ENCODE data around the gene AGAP1.

Gene AGAP1

GRCh38 chr2:235698491-235698890 lies 204.6 kb downstream of the AGAP1 start:
- ChIA-PET POLR2A (interaction anchor here (0.6 kb wide), 1 partner anchor 1047 kb away, joined by 5 read pairs; no protein-coding TSS in a partner anchor), CTCF (interaction anchor here (1.3 to 1.8 kb wide), 3 partner anchors 9 to 76 kb away, joined by 3 to 6 read pairs (median 4); no protein-coding TSS in a partner anchor)
- TF ChIP-seq, protein P1, sequence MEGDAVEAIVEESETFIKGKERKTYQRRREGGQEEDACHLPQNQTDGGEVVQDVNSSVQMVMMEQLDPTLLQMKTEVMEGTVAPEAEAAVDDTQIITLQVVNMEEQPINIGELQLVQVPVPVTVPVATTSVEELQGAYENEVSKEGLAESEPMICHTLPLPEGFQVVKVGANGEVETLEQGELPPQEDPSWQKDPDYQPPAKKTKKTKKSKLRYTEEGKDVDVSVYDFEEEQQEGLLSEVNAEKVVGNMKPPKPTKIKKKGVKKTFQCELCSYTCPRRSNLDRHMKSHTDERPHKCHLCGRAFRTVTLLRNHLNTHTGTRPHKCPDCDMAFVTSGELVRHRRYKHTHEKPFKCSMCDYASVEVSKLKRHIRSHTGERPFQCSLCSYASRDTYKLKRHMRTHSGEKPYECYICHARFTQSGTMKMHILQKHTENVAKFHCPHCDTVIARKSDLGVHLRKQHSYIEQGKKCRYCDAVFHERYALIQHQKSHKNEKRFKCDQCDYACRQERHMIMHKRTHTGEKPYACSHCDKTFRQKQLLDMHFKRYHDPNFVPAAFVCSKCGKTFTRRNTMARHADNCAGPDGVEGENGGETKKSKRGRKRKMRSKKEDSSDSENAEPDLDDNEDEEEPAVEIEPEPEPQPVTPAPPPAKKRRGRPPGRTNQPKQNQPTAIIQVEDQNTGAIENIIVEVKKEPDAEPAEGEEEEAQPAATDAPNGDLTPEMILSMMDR (IDR thresholded peaks at IDR 0.05; ENCODE audit: control extremely low read depth, extremely low read depth, low read depth, missing control alignments) = no peak
- no peak for DNase-seq (ENCODE audit: extremely low spot score)

DNA sequence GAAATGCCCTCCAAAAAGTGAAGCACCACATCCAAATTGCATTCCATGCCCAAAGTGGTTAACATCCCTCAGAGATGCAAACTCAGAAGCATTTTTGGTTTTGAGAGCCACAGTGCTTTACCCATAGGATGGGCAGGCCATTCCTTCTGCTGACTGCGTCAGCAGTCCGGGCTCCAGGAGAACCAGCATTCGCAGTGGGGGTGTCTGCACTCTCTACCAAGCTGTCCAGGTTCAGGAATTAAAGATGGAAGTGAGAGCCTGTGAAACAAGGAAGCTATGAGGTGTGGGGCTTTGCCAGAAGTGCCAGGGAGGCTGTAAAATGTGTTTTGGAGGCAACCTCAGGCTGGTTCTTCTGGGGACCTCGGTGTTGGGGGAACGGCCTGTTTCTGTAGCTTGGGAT lies 205.7 kb downstream of the AGAP1 start:
- TF ChIP-seq, protein P1 (IDR thresholded peaks at IDR 0.05; ENCODE audit: control extremely low read depth, extremely low read depth, low read depth, missing control alignments) = no peak
- ChIA-PET CTCF (interaction anchor here (1.8 kb wide), 1 partner anchor 14 kb away, joined by 6 read pairs; no protein-coding TSS in a partner anchor), POLR2A (no interaction called here)
- DNase-seq (ENCODE audit: extremely low spot score) = no peak

DNA sequence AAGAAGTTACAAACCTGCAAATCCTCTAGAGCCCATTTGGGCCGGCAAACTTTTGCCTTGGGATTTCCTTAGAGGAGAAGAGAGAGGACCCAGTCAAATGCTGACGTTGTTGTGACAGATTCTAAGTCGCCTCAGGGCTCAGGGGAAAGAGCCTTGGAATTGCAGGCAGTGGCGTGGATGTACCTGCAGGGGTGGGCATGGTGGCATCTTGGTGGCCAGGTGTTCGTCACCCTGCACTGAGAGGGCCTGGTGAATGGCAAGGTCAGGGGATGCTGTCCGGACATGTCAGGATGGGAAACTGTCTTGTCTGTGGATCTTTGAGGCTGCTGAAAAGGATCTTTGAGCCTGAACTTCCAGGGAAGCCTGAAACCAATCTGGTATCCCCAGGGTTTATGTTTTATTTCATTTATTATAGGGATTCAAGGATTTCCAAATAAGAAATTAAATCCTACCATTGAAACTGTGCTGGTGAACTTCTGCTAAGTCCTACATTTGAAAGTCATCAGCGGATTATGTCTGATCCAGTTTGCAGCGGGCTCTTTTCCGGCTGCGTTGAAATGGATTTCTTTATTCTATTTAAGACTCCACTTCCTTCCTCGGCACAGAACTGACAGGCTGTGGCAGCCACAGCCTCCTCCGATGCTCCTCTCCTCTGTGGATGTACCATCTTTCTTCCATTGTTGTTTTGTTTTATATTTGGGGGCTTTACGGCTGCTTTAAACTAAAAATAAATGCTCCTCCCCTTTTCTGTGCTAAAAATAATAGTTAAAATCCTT lies 207.6 kb downstream of the AGAP1 start:
- ChIA-PET CTCF (no interaction called here), POLR2A (no interaction called here)
- TF ChIP-seq, protein P1 (IDR thresholded peaks at IDR 0.05; ENCODE audit: control extremely low read depth, extremely low read depth, low read depth, missing control alignments) = no peak
- DNase-seq (ENCODE audit: extremely low spot score) = no peak

DNA sequence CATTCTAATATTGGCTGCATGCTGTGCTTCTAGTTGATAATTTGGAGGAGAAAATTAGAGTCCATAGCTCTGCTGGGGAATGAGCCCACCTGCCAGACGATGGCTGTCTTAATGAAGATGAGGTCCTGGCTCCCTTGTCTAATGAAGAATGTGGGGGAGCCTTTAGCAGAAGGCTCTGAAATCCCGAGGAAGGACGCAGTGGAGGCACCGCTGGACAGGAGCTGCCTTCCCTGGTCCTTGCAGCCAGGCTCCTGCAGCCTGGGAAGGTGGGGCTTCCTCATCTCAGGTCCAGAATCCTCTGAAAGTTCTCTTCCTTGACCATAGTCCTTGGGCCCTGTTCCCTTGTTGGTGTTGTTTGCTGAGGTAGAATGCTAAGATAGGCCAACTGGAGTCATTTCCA lies 208.3 kb downstream of the AGAP1 start:
- ChIA-PET POLR2A (no interaction called here), CTCF (no interaction called here)
- DNase-seq (ENCODE audit: extremely low spot score) = no peak
- TF ChIP-seq, protein P1 (IDR thresholded peaks at IDR 0.05; ENCODE audit: control extremely low read depth, extremely low read depth, low read depth, missing control alignments) = no peak

GRCh38 chr2:235703711-235704295 lies 210.0 kb downstream of the AGAP1 start:
- ChIA-PET POLR2A (no interaction called here), CTCF (interaction anchor here (2.0 kb wide), 1 partner anchor 43 kb away, joined by 4 read pairs; no protein-coding TSS in a partner anchor)
- TF ChIP-seq, protein P1 (IDR thresholded peaks at IDR 0.05; ENCODE audit: control extremely low read depth, extremely low read depth, low read depth, missing control alignments) = no peak

GRCh38 chr2:235705296-235705695 lies 211.5 kb downstream of the AGAP1 start:
- DNase-seq (ENCODE audit: extremely low spot score) = no peak
- ChIA-PET POLR2A (no interaction called here), CTCF (interaction anchor here (2.0 kb wide), 1 partner anchor 41 kb away, joined by 4 read pairs; no protein-coding TSS in a partner anchor)
- TF ChIP-seq, protein P1 (IDR thresholded peaks at IDR 0.05; ENCODE audit: control extremely low read depth, extremely low read depth, low read depth, missing control alignments) = no peak

More at GRCh38 chr2:235703711-235704295, 210.0 kb downstream of the AGAP1 start:
- no peak for DNase-seq (ENCODE audit: extremely low spot score)

All from GM10248 (cell line).